Brain microvascular endothelial cell (primary cell): Measurements from ENCODE around the gene HYDIN.
A peak's percentile ranks its signal among the peaks of the same experiment; 100 is the strongest.

Source experiments
- DNase-seq: peaks from one replicate; pipeline ENCODE4 v3.0.0-alpha.2; 2020
- H3K27ac ChIP-seq: fragments of 250-450 bp; sonication (Bioruptor Pico); 2 replicates; pipeline ENCODE4 v1.5.1; 2020; ENCODE audit warnings: mild to moderate bottlenecking, moderate library complexity
- H3K27me3 ChIP-seq: fragments of 250-450 bp; sonication (Bioruptor Pico); replicated peaks from 2 replicates; pipeline ENCODE4 v1.5.1; 2020; ENCODE audit warnings: mild to moderate bottlenecking
- H3K36me3 ChIP-seq: fragments of 250-450 bp; sonication (Bioruptor Pico); replicated peaks from 2 replicates; pipeline ENCODE4 v1.5.1; 2020; ENCODE audit warnings: mild to moderate bottlenecking
- H3K4me3 ChIP-seq: 2 replicates; pipeline ENCODE4 v1.5.1; 2011; ENCODE audit warnings: low read depth, mild to moderate bottlenecking, control low read depth, low read length, moderate library complexity
- in situ Hi-C: cut with HindIII; loops from 2 replicates; pipeline ENCODE4 v1.10.0; 2017; ENCODE audit warnings: low sequenced_read_pairs, low pct_ligation_motif_present
- TF ChIP-seq, protein P1 (sequence below): IDR thresholded peaks from 2 replicates; pipeline ENCODE4 v1.5.1; 2011; ENCODE audit warnings: low read depth, mild to moderate bottlenecking, moderate library complexity, low read length, control low read depth, inconsistent platforms; ENCODE audit errors: missing control alignments

The HYDIN gene

DNA sequence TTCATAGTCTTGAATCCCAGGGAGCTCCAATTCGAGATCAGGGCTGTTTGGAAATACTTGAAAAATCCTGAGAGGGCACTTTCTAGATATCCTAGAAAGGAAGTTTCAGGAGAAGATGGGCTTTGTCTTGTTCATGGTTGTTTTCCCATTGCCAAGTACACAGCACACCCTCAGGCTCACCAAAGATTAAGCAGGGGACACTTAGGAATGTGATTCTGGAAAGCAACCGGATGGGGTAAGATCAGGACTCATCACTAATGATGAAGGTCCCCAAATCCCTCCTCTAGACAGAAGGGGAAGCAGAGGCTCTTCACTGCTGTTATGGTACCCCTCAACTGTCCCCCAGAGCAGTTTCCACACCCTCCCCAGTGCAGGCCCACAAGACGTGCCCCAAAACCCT is 470.3 kb downstream of the HYDIN start:
- H3K27ac ChIP-seq: peak overlapping the region; percentile 35
- no peak overlapping the region for H3K4me3 ChIP-seq
- H3K27me3 ChIP-seq: no peaks in the 10 kb centered on the region
- TF ChIP-seq, protein P1, sequence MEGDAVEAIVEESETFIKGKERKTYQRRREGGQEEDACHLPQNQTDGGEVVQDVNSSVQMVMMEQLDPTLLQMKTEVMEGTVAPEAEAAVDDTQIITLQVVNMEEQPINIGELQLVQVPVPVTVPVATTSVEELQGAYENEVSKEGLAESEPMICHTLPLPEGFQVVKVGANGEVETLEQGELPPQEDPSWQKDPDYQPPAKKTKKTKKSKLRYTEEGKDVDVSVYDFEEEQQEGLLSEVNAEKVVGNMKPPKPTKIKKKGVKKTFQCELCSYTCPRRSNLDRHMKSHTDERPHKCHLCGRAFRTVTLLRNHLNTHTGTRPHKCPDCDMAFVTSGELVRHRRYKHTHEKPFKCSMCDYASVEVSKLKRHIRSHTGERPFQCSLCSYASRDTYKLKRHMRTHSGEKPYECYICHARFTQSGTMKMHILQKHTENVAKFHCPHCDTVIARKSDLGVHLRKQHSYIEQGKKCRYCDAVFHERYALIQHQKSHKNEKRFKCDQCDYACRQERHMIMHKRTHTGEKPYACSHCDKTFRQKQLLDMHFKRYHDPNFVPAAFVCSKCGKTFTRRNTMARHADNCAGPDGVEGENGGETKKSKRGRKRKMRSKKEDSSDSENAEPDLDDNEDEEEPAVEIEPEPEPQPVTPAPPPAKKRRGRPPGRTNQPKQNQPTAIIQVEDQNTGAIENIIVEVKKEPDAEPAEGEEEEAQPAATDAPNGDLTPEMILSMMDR: no peak
- no peak for DNase-seq
- H3K36me3 ChIP-seq: peaks cover 11% of the 10 kb centered on the region
- in situ Hi-C loops: no loop called here

DNA sequence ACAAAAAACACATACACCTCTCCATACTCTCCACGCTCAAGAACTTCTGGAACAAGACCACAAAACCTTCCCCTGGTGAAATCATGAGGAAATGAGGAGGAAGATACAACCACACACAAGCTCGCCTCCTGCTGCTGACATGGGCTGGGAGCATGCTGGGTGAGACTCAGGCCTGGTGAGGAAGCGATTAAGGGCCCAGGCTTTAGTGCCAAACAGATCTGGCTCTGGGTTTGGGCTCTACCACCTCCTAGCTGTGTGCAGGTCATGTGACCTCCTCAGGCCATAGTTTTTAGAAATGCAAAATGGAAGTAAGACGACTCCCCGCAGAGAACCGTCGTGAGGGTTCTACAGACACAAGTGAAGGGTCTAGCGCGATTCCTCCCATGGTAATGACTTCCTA is 470.9 kb downstream of the HYDIN start:
- no peaks in the 10 kb centered on the region for H3K27me3 ChIP-seq
- TF ChIP-seq, protein P1: peak; percentile 14
- DNase-seq: no peak
- peaks cover 11% of the 10 kb centered on the region for H3K36me3 ChIP-seq
- no peak overlapping the region for H3K27ac ChIP-seq
- no peak overlapping the region for H3K4me3 ChIP-seq
- in situ Hi-C loops: no loop called here

DNA sequence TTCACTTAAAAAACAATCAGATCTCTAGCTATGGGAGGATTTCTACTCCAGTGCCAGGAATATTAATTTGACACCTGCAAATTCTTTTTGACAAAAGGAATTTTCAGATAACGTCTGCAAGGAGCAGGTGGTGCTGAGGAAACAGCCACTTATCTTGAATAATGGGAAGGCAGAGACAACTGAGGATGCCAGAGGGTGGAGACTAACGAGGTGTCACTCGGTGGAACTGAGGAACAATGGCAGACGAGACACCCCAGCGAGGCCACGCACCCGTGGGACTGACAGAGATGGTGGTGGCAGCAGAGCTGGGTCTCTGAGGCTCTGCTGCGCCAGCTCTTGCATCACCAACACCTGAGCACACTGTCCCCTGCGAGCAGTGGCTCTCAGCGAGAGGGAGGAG is 471.7 kb downstream of the HYDIN start:
- H3K36me3 ChIP-seq: peaks cover 11% of the 10 kb centered on the region
- no peak overlapping the region for H3K27ac ChIP-seq
- H3K27me3 ChIP-seq: no peaks in the 10 kb centered on the region
- H3K4me3 ChIP-seq: no peak overlapping the region
- no peak for DNase-seq
- TF ChIP-seq, protein P1: no peak
- in situ Hi-C loops: no loop called here
